Activated T-cell treated with anti-CD3 and anti-CD28 coated beads, Interleukin-2, amount 50 U/mL, for 24 hours (primary cell): Measurements from ENCODE around the gene PARD6B.
"Not testable (repeated sequence)": the region's sequence is repeated elsewhere in the genome, so short reads cannot be mapped to it uniquely, and the experiment has no call there.

Experiments
- DNase-seq: peaks from one replicate; pipeline ENCODE4 v3.0.0-alpha.2; 2020
- H3K27ac Mint-ChIP-seq: 2 replicates; pipeline ENCODE4 v1.8.0; 2020; ENCODE audit warnings: mild to moderate bottlenecking, mixed read lengths
- H3K27me3 Mint-ChIP-seq: 2 replicates; pipeline ENCODE4 v1.8.0; 2020; ENCODE audit warnings: mixed read lengths
- H3K36me3 Mint-ChIP-seq: 2 replicates; pipeline ENCODE4 v1.8.0; 2020; ENCODE audit warnings: low read depth, mixed read lengths
- H3K4me1 Mint-ChIP-seq: 2 replicates; pipeline ENCODE4 v1.8.0; 2020; ENCODE audit warnings: low read depth, mixed read lengths
- H3K4me3 Mint-ChIP-seq: 2 replicates; pipeline ENCODE4 v1.8.0; 2020; ENCODE audit warnings: mild to moderate bottlenecking, moderate library complexity, mixed read lengths
- H3K9me3 Mint-ChIP-seq: 2 replicates; pipeline ENCODE4 v1.8.0; 2020; ENCODE audit warnings: mixed read lengths

Gene PARD6B

GRCh38 chr20:50798650-50799049, 67.3 kb downstream of the PARD6B start:
- no peak for DNase-seq
- peaks cover 3% of the 10 kb centered on the region for H3K36me3 Mint-ChIP-seq
- no peak overlapping the region for H3K4me3 Mint-ChIP-seq
- H3K4me1 Mint-ChIP-seq: peaks cover 22% of the 10 kb centered on the region
- H3K27ac Mint-ChIP-seq: peak overlapping the region; percentile 8
- H3K27me3 Mint-ChIP-seq: no peaks in the 10 kb centered on the region
- no peaks in the 10 kb centered on the region for H3K9me3 Mint-ChIP-seq

- Mint-ChIP-seq H3K4me1 (peaks cover 22% of the 10 kb centered on the region), H3K4me3 (no peak overlapping the region), H3K27ac (no peak overlapping the region), H3K9me3 (no peaks in the 10 kb centered on the region), H3K36me3 (peaks cover 3% of the 10 kb centered on the region), H3K27me3 (no peaks in the 10 kb centered on the region)
- DNase-seq: no peak
Observed at GRCh38 chr20:50799176-50799889, 68.0 kb downstream of the PARD6B start.

- H3K4me3 Mint-ChIP-seq: no peak overlapping the region
- H3K27ac Mint-ChIP-seq: peak overlapping the region; percentile 64
- H3K27me3 Mint-ChIP-seq: no peaks in the 10 kb centered on the region
- no peak for DNase-seq
- H3K36me3 Mint-ChIP-seq: peaks cover 3% of the 10 kb centered on the region
- H3K9me3 Mint-ChIP-seq: no peaks in the 10 kb centered on the region
- peaks cover 27% of the 10 kb centered on the region for H3K4me1 Mint-ChIP-seq
Observed at GRCh38 chr20:50799890-50800550, 68.6 kb downstream of the PARD6B start.

GRCh38 chr20:50800986-50801746, 69.8 kb downstream of the PARD6B start:
- not testable (repeated sequence) for H3K27me3 Mint-ChIP-seq, H3K36me3 Mint-ChIP-seq, H3K4me3 Mint-ChIP-seq, DNase-seq, H3K9me3 Mint-ChIP-seq
- peaks cover 32% of the 10 kb centered on the region for H3K4me1 Mint-ChIP-seq
- H3K27ac Mint-ChIP-seq: peak overlapping the region; percentile 23

GRCh38 chr20:50801747-50802125, 70.4 kb downstream of the PARD6B start:
- H3K36me3 Mint-ChIP-seq: peaks cover 1% of the 10 kb centered on the region
- no peaks in the 10 kb centered on the region for H3K9me3 Mint-ChIP-seq
- no peak overlapping the region for H3K4me3 Mint-ChIP-seq
- H3K4me1 Mint-ChIP-seq: peaks cover 35% of the 10 kb centered on the region
- DNase-seq: no peak
- H3K27ac Mint-ChIP-seq: peak overlapping the region; percentile 23
- H3K27me3 Mint-ChIP-seq: no peaks in the 10 kb centered on the region

GRCh38 chr20:50802289-50802688, 70.9 kb downstream of the PARD6B start:
- DNase-seq: no peak
- Mint-ChIP-seq H3K27me3 (no peaks in the 10 kb centered on the region), H3K4me1 (peaks cover 32% of the 10 kb centered on the region), H3K36me3 (no peaks in the 10 kb centered on the region), H3K27ac (no peak overlapping the region), H3K9me3 (no peaks in the 10 kb centered on the region), H3K4me3 (no peak overlapping the region)

GRCh38 chr20:50804437-50805348, 73.3 kb downstream of the PARD6B start:
- Mint-ChIP-seq H3K27ac (peak overlapping the region; percentile 89), H3K4me3 (peak overlapping the region; percentile 53), H3K27me3 (no peaks in the 10 kb centered on the region), H3K9me3 (no peaks in the 10 kb centered on the region), H3K4me1 (peaks cover 35% of the 10 kb centered on the region), H3K36me3 (peaks cover 1% of the 10 kb centered on the region)
- DNase-seq: peak; percentile 49

- H3K36me3 Mint-ChIP-seq: peaks cover 1% of the 10 kb centered on the region
- H3K4me3 Mint-ChIP-seq: peak overlapping the region; percentile 53
- no peaks in the 10 kb centered on the region for H3K9me3 Mint-ChIP-seq
- no peak for DNase-seq
- H3K4me1 Mint-ChIP-seq: peaks cover 38% of the 10 kb centered on the region
- peak overlapping the region; percentile 89 for H3K27ac Mint-ChIP-seq
- no peaks in the 10 kb centered on the region for H3K27me3 Mint-ChIP-seq
Observed at GRCh38 chr20:50805349-50805684, 73.9 kb downstream of the PARD6B start.

- H3K4me3 Mint-ChIP-seq: no peak overlapping the region
- no peaks in the 10 kb centered on the region for H3K27me3 Mint-ChIP-seq
- peak overlapping the region; percentile 89 for H3K27ac Mint-ChIP-seq
Observed at GRCh38 chr20:50806126-50806768, 74.9 kb downstream of the PARD6B start.

More at GRCh38 chr20:50806126-50806768, 74.9 kb downstream of the PARD6B start:
- Mint-ChIP-seq H3K9me3 (no peaks in the 10 kb centered on the region), H3K4me1 (peaks cover 42% of the 10 kb centered on the region), H3K36me3 (peaks cover 1% of the 10 kb centered on the region)
- no peak for DNase-seq
